PFSK-1 (cell line): ENCODE results near the gene MBD6.

ENCODE experiments used
- FOXP2 ChIP-seq: optimal IDR thresholded peaks from 2 replicates; pipeline ENCODE3; 2011; ENCODE audit warnings: borderline replicate concordance, control low read depth, inconsistent platforms; ENCODE audit not compliant: insufficient read depth; ENCODE audit errors: extremely low read length, extremely low read depth
- POLR2AphosphoS5 ChIP-seq: IDR thresholded peaks from 2 replicates; pipeline ENCODE4 v1.6.1; 2012; ENCODE audit warnings: low read depth, mild to moderate bottlenecking, control low read depth, low read length, moderate library complexity
- REST ChIP-seq, 2 experiments: IDR thresholded peaks; 2 replicates each; pipeline versions ENCODE4 v1.6.1 to v1.8.0; 2011 to 2012; ENCODE audit warnings: low read depth in 2 of 2, low read length in 2 of 2, control low read depth in 1 of 2, inconsistent platforms in 1 of 2, mild to moderate bottlenecking in 1 of 2, moderate library complexity in 1 of 2; ENCODE audit not compliant: insufficient read depth in 1 of 2
- SIN3A ChIP-seq: IDR thresholded peaks from 2 replicates; pipeline ENCODE4 v1.6.1; 2012; ENCODE audit warnings: mild to moderate bottlenecking, low read length, moderate library complexity, borderline replicate concordance; ENCODE audit not compliant: insufficient read depth
- TAF1 ChIP-seq: IDR thresholded peaks from 2 replicates; pipeline ENCODE4 v1.6.1; 2012; ENCODE audit warnings: low read length, control low read depth, borderline replicate concordance; ENCODE audit not compliant: insufficient read depth

MBD6 gene

GRCh38 chr12:57569858-57570257 lies 47.2 kb downstream of the MBD6 start:
- TF ChIP-seq SIN3A (no peak), REST (IDR thresholded peaks at IDR 0.05; ENCODE audit: insufficient read depth in 1 of 2, low read depth in 2 of 2, low read length in 2 of 2) (no peak), POLR2AphosphoS5 (no peak), FOXP2 (no peak)

GRCh38 chr12:57571926-57572762 lies 49.5 kb downstream of the MBD6 start:
- TF ChIP-seq POLR2AphosphoS5 = no peak
- no peak for TF ChIP-seq FOXP2
- no peak for TF ChIP-seq REST (IDR thresholded peaks at IDR 0.05; ENCODE audit: insufficient read depth in 1 of 2, low read depth in 2 of 2, low read length in 2 of 2)
- no peak for TF ChIP-seq SIN3A
- TF ChIP-seq TAF1 = no peak

- TF ChIP-seq POLR2AphosphoS5 (no peak), REST (IDR thresholded peaks at IDR 0.05; ENCODE audit: insufficient read depth in 1 of 2, low read depth in 2 of 2, low read length in 2 of 2) (no peak), SIN3A (no peak), TAF1 (no peak), FOXP2 (no peak)
Observed at GRCh38 chr12:57574795-57575194, 52.2 kb downstream of the MBD6 start.

GRCh38 chr12:57575771-57576612 lies 53.4 kb downstream of the MBD6 start:
- TF ChIP-seq SIN3A (no peak), REST (IDR thresholded peaks at IDR 0.05; ENCODE audit: insufficient read depth in 1 of 2, low read depth in 2 of 2, low read length in 2 of 2) (no peak), FOXP2 (no peak), TAF1 (no peak), POLR2AphosphoS5 (no peak)
